Stimulated activated CD8-positive, alpha-beta memory T cell treated with anti-CD3 and anti-CD28 coated beads, Interleukin-4, amount 100 ng/mL, for 1 hour (primary cell): ENCODE data around the gene NFATC3.

Experiments
- DNase-seq, 2 donors: peaks; one replicate each; pipeline ENCODE4 v3.0.0-alpha.2; 2020; ENCODE audit warnings: low read depth in 2 of 2, low spot score in 1 of 2

The NFATC3 gene

GRCh38 chr16:68183046-68183445 lies 97.9 kb downstream of the NFATC3 start:
- no peak for DNase-seq

- no peak for DNase-seq
These were observed 101.7 kb downstream of the NFATC3 start for GRCh38 chr16:68186877-68187276.

- DNase-seq = no peak
These were observed 102.3 kb downstream of the NFATC3 start for GRCh38 chr16:68187505-68187904.

- DNase-seq = no peak
These were observed 103.0 kb downstream of the NFATC3 start for GRCh38 chr16:68188170-68188569.

GRCh38 chr16:68190081-68190480 lies 104.9 kb downstream of the NFATC3 start:
- no peak for DNase-seq

GRCh38 chr16:68190736-68191510 lies 105.8 kb downstream of the NFATC3 start:
- no peak for DNase-seq

GRCh38 chr16:68194251-68194650 lies 109.1 kb downstream of the NFATC3 start:
- DNase-seq = no peak

- DNase-seq = no peak
These were observed 112.1 kb downstream of the NFATC3 start for GRCh38 chr16:68197250-68197649.

- DNase-seq = no peak
These were observed 115.1 kb downstream of the NFATC3 start for GRCh38 chr16:68200088-68200783.

GRCh38 chr16:68202091-68202519 lies 116.9 kb downstream of the NFATC3 start:
- no peak for DNase-seq

GRCh38 chr16:68206245-68206644 lies 121.1 kb downstream of the NFATC3 start:
- no peak for DNase-seq

- DNase-seq = no peak
These were observed 129.6 kb downstream of the NFATC3 start for GRCh38 chr16:68214726-68215125.

- no peak for DNase-seq
These were observed 130.1 kb downstream of the NFATC3 start for GRCh38 chr16:68215302-68215701.

GRCh38 chr16:68216240-68216639 lies 131.1 kb downstream of the NFATC3 start:
- DNase-seq = no peak

- no peak for DNase-seq
These were observed 132.3 kb downstream of the NFATC3 start for GRCh38 chr16:68217506-68217905.

- no peak for DNase-seq
These were observed 134.7 kb downstream of the NFATC3 start for GRCh38 chr16:68219725-68220351.

- no peak for DNase-seq
These were observed 137.9 kb downstream of the NFATC3 start for GRCh38 chr16:68223072-68223471.

GRCh38 chr16:68226116-68226515 lies 140.9 kb downstream of the NFATC3 start:
- no peak for DNase-seq

- DNase-seq = no peak
These were observed 142.1 kb downstream of the NFATC3 start for GRCh38 chr16:68227183-68227793.

- no peak for DNase-seq
These were observed 142.8 kb downstream of the NFATC3 start for GRCh38 chr16:68227850-68228553.

GRCh38 chr16:68228652-68229051 lies 143.5 kb downstream of the NFATC3 start:
- DNase-seq = no peak
